Mammary epithelial cell (primary cell): ENCODE measurements around the gene RGS5.

Experiments used
- CTCF ChIP-seq, 2 donors: IDR thresholded peaks in 1 of 2; conservative IDR thresholded peaks in 1 of 2; 2 replicates each; pipeline ENCODE4 v1.5.1; 2011 to 2012; ENCODE audit warnings: inconsistent platforms in 2 of 2, low read length in 2 of 2, mild to moderate bottlenecking in 2 of 2, control low read depth in 1 of 2, low read depth in 1 of 2; ENCODE audit not compliant: insufficient read depth in 1 of 2; ENCODE audit errors: extremely low read depth in 1 of 2
- EZH2 ChIP-seq: IDR thresholded peaks from 2 replicates; pipeline ENCODE4 v1.6.1; 2012; ENCODE audit warnings: low read length, inconsistent platforms, borderline replicate concordance

- TF ChIP-seq CTCF (conservative IDR thresholded peaks at IDR 0.05 in 1 of 2, IDR thresholded peaks at IDR 0.05 in 1 of 2; ENCODE audit: extremely low read depth in 1 of 2, insufficient read depth in 1 of 2, low read depth in 1 of 2, low read length in 2 of 2) (no peak), EZH2 (no peak)
These were observed 9.0 kb upstream of the RGS5 start for GRCh38 chr1:163211667-163212066.
